Stimulated activated CD8-positive, alpha-beta memory T cell treated with anti-CD3 and anti-CD28 coated beads, Interleukin-7, amount 100 ng/mL, for 1 hour (primary cell): ENCODE measurements around the gene PNMA5.
"Not testable (repeated sequence)": the region's sequence is repeated elsewhere in the genome, so short reads cannot be mapped to it uniquely, and the experiment has no call there.

Source experiments
- DNase-seq, 2 donors: peaks; one replicate each; pipeline ENCODE4 v3.0.0-alpha.2; 2020; ENCODE audit warnings: low read depth in 2 of 2

The PNMA5 gene

DNA sequence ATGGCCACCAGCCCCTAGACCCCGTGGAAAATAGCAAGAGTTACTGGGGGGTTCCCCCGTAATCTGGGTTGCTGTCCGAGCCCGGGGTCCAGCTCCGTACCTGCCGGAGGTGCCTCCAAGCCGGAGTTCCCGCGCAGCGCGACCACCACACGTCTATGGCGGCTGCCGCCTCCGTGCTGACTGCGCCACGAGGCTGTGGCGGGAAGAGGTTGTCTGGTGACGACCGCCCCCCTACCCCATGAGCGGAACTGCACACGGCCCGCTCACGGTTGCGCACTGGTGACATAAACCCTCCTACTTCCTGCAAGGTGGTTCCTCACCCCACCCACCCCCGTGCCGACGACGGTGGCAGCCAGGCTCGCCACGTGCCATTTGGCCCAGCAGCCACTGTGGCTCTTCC lies at the start of gene PNMA5:
PNMA5 (minus strand) TSS at position 184 of the 400 bp plus-strand sequence. CDS start 2,518 bp downstream, outside the sequence.
- DNase-seq: no peak

DNA sequence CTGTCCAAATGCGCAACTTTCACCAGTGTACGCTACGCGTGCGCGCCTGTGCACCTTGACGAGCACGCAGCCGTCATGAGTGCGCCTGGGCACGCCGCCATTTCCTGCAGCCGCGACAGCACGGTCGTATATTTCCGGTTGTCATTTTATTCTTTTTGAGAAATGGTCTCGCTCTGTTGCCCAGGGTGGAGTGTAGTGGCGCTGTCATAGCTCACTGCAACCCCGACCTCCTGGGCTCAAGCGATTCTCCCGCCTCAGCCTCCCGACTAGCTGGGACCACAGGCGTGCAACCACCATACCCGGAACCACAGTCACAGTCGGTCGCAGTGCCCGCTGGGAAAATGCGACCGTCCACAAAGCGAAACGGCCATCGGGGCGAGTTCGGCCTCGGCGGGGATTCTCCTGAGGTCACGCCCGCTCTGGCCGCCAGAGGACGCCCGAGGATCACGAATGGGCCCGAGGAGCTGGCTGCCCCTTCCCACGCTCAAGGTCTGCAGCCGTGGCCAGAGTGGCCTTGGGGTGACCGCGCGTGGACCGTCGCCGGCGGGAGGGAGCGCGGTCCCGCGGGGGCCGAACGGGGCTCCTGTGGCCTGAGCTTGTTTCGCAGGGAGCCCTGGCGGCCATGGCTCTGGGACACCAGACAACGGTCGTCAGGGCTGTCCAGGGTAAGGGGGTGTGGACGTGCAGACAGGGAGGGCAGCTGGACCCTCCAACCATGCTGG lies 38.6 kb upstream of the PNMA5 start:
- peak; percentile 28 to 35 for DNase-seq

DNA sequence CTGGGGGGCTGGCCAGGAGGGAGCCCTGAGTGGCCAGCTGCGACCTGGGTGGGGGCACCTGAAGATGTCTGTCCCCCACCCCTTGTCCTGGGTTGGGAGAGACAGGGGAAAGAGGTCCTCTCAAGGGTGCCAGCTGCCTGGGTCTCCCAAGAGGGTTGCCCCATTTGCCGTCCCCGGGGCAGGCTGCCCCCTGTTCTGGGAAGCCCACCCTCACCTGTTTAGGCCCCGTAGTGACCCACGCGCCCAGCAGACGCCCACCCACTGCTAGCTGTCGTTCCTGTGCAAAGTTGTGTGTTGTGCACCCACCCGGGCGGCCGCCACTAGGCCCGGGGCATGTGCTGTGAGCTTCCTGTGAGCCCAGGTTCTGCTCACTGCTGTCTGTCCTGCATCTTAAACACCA lies 36.9 kb upstream of the PNMA5 start:
- DNase-seq: no peak

- DNase-seq: no peak
Measured at GRCh38 chrX:153029875-153030274, 36.0 kb upstream of the PNMA5 start.

DNA sequence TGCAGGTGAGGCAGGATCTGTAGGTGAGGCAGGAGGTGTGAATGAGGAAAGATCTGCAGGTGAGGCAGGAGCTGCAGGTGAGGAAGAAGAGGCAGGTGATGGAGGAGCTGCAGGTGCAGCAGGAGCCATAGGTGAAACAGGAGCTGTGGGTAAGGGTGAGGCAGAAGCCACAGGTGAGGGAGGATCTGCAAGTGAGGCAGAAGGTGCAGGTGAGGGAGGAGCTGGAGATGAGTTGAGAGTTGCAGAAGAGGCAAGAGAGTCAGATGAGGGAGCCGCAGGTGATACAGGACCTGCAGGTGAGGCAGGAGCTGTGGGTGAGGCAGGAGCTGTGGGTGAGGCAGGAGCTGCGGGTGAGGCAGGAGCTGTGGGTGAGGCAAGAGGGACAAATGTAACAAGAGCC lies 35.2 kb upstream of the PNMA5 start:
- DNase-seq: no peak

DNA sequence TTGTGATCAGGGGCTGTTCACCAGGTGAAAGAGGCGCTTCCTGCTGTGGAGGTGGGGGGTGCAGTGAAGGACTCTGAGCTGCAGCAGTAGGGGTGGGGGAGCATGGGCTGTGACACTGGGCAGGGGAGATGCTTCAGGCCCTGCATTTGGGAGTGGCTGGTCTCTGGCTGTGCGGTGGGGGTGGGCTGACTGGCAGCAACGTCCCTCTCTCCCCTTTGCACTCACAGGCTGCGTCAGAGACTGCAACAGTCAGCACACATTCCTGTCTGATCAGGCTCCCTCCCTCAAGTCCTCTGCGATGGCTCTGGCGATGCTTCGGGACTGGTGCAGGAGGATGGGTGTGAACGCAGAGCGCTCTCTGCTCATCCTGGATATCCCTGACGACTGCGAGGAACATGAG lies 34.6 kb upstream of the PNMA5 start:
- DNase-seq: not testable (repeated sequence)

DNA sequence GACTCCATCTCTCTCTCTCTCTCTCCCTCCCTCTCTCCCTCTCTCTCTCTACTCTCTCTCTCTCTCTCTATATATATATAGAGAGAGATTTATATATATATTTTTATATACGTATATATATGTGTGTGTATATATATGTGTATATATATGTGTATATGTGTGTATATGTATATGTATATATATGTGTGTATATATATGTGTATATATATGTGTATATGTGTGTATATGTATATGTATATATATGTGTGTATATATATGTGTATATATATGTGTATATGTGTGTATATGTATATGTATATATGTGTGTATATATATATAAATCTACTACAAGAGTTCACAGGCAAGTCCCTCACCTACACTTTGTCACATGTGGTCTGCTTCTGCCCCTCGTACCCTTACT lies 32.6 kb upstream of the PNMA5 start:
- not testable (repeated sequence) for DNase-seq

DNA sequence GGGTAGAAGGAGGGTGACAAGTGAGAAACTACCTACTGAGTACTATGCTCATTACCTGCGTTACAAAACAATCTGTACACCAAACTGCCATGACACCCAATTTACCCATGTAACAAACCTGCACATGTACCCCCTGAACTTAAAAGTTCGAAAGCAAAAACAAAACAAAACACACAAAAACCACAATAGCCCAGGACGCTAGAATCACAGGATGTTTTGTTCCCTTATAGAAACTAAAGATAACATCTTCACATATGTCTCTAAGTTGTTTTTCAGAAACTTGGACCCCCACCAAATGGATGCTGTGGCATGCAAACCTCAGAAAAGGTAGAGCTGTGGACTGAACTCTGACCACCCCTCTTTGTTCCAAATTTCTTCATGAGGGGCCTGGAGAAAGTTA lies 25.2 kb upstream of the PNMA5 start:
- no peak for DNase-seq

DNA sequence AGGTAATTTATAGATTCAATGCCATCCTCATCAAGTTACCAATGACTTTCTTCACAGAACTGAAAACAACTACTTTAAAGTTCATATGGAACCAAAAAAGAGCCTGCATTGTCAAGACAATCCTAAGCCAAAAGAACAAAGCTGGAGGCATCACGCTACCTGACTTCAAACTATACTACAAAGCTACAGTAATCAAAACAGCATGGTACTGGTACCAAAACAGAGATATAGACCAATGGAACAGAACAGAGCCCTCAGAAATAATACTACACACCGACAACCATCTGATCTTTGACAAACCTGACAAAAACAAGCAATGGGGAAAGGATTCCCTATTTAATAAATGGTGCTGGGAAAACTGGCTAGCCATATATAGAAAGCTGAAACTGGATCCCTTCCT lies 23.3 kb upstream of the PNMA5 start:
- not testable (repeated sequence) for DNase-seq

- DNase-seq: no peak
Measured at GRCh38 chrX:153004780-153005179, 10.9 kb upstream of the PNMA5 start.

GRCh38 chrX:153003981-153004380 lies 10.1 kb upstream of the PNMA5 start:
- DNase-seq: no peak

GRCh38 chrX:153002182-153002581 lies 8.3 kb upstream of the PNMA5 start:
- DNase-seq: not testable (repeated sequence)

DNA sequence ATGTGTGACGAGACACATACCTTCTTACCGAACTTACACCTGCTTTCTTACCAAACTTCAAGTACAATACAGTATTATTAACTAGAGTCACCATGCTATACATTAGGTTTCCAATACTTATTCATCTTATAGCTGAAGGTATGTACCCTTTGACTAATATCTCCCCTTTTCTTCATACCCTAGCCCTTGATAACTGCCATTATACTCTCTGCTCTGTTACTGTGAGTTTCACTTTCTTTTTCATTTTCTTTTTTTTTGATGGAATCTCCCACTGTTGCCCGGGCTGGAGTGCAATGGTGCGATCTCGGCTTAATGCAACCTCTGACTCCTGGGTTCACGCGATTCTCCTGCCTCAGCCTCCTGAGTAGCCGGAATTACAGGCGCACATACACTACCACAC lies 3.4 kb upstream of the PNMA5 start:
- no peak for DNase-seq

DNA sequence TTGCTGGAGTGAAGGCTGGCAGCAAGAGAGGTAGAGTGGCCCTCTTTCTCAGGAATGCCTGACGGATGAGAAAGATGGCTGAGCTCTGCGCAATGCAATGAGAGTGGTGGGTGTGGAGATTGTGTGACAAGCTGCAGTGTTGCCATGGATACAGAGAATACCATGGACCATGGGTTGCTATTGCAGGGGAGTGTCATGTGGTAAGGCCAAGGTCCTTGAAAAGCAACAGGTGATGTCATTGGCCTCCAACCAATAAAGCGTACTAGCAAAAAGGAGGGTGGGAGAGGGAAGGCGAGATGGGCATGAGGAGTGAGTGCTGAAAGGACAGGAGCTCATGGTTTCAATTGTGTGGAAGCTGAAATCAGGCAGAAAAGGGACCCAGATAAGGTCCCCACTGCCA lies 1.8 kb downstream of the PNMA5 start:
- DNase-seq: no peak

DNA sequence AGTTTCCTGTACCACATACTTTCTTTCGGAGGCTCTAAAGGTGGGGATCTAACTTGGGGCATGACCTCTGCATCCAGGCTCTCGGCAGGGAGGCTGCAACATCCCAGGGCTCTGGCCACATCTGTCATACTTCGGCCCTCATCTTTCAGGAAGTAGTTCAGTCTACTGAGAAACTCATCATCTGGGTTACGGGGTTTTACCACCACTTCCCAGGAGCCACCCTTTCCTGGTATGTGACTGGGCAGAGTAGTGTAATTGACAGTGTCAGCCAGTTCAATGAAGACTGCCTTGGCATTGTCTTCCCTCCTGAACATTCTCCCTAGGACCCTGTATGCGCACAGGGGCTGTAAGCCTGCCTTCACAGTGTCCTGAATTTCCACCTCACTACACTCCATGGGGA lies 2.8 kb downstream of the PNMA5 start:
- DNase-seq: no peak

- DNase-seq: no peak
Measured at GRCh38 chrX:152989292-152989658, 4.6 kb downstream of the PNMA5 start.

- no peak for DNase-seq
Measured at GRCh38 chrX:152988536-152989291, 5.2 kb downstream of the PNMA5 start.

DNA sequence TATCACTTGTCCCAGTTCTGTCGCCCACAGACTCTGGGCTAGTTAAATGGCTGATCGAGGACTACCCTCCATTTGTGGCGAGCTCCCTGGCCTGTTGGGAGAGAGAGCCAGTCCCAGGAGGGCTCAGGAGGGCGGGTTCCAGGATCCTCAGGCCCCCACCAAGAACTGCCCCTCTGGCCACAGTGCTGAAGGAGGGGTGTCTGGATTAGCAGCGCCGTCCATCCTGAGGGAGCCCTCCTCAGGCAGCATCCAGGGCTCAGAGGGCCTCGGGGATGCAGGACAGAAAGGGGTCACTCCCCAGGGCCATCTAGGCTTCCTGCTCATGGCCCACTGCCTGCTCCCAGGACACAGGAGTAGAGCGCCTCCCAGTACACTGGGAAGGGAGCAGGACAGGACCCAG lies 6.1 kb downstream of the PNMA5 start:
- no peak for DNase-seq

- DNase-seq: not testable (repeated sequence)
Measured at GRCh38 chrX:152987156-152987555, 6.8 kb downstream of the PNMA5 start.

- not testable (repeated sequence) for DNase-seq
Measured at GRCh38 chrX:152985383-152985782, 8.5 kb downstream of the PNMA5 start.

GRCh38 chrX:152968193-152968592 lies 25.7 kb downstream of the PNMA5 start:
- no peak for DNase-seq

DNA sequence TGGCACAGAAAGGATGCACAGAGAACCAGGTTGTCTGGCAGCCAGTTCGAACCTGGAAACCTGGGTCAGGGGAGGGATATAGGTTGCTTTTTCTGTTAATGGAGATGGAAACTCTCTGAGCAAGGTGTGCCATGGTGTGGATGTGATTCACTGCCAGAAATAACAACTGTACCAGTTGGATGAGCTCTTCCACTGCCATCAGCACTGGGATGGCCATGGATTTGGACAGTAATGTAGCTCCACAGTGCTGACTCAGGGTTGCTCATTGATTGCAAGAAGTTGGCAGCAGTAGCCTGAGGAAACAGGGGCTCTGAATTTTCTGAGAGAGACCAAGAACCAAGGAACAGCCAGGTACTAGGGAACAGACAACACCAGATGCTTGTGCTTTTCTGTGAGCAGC lies 33.8 kb downstream of the PNMA5 start:
- DNase-seq: no peak

GRCh38 chrX:152959626-152960025 lies 34.3 kb downstream of the PNMA5 start:
- no peak for DNase-seq
